Thyroid gland (tissue), 4 donors: Measurements from ENCODE around the gene MTUS2.

Experiments used
- CTCF ChIP-seq, 6 experiments: fragments of 200-600 bp in 3 of 6; fragments of 450-650 bp in 3 of 6; sonication (generic) in 3 of 6; IDR thresholded peaks; one replicate each; pipeline ENCODE4 v1.5.1; 2016 to 2019; ENCODE audit warnings: antibody characterized with exemption in 6 of 6, mild to moderate bottlenecking in 2 of 6, inconsistent platforms in 1 of 6, moderate library complexity in 1 of 6
- POLR2A ChIP-seq, 2 donors: fragments of 450-650 bp; IDR thresholded peaks; one replicate each; pipeline ENCODE4 v1.6.1; 2017; ENCODE audit warnings: antibody characterized with exemption in 2 of 2, mild to moderate bottlenecking in 2 of 2, moderate library complexity in 1 of 2

- TF ChIP-seq CTCF (IDR thresholded peaks at IDR 0.05) (no peak), POLR2A (IDR thresholded peaks at IDR 0.05) (no peak)
Measured at GRCh38 chr13:28837111-28837510, 17.0 kb downstream of the MTUS2 start.
